Retinal pigment epithelial cell (primary cell): Measurements from ENCODE around the gene RNU11.
"Not testable (repeated sequence)": the region's sequence is repeated elsewhere in the genome, so short reads cannot be mapped to it uniquely, and the experiment has no call there.

Source experiments
- DNase-seq: peaks from one replicate; pipeline ENCODE4 v3.0.0-alpha.2; 2010; ENCODE audit warnings: low read depth
- H3K4me3 ChIP-seq: 2 replicates; pipeline ENCODE4 v1.5.1; 2011; ENCODE audit warnings: mild to moderate bottlenecking, low read length, control low read depth, moderate library complexity
- TF ChIP-seq, protein P1 (sequence below): conservative IDR thresholded peaks from 2 replicates; pipeline ENCODE4 v1.5.1; 2011; ENCODE audit warnings: low read depth, low read length, control low read depth, inconsistent platforms

RNU11 gene

DNA sequence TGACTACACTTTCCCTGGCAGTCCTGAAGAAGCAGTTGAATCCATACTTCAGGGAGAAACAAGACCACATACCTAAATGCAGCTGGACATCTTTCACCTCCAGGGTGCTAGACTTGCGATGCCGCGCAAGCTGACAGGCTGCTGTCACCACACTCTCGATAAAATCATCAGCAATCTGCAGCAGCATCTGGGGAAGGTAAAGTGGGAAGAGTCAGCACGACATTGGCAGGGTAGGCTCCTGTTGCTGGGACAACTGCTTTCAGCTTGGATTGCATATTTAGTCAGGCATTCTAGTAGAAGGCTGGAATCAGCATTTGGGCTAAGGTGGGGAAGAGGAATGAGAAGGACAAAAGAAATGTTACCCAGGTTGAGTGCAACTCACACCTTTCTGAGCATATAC is 35.2 kb upstream of the RNU11 start:
- TF ChIP-seq, protein P1, sequence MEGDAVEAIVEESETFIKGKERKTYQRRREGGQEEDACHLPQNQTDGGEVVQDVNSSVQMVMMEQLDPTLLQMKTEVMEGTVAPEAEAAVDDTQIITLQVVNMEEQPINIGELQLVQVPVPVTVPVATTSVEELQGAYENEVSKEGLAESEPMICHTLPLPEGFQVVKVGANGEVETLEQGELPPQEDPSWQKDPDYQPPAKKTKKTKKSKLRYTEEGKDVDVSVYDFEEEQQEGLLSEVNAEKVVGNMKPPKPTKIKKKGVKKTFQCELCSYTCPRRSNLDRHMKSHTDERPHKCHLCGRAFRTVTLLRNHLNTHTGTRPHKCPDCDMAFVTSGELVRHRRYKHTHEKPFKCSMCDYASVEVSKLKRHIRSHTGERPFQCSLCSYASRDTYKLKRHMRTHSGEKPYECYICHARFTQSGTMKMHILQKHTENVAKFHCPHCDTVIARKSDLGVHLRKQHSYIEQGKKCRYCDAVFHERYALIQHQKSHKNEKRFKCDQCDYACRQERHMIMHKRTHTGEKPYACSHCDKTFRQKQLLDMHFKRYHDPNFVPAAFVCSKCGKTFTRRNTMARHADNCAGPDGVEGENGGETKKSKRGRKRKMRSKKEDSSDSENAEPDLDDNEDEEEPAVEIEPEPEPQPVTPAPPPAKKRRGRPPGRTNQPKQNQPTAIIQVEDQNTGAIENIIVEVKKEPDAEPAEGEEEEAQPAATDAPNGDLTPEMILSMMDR: no peak
- no peak for DNase-seq
- no peak overlapping the region for H3K4me3 ChIP-seq

DNA sequence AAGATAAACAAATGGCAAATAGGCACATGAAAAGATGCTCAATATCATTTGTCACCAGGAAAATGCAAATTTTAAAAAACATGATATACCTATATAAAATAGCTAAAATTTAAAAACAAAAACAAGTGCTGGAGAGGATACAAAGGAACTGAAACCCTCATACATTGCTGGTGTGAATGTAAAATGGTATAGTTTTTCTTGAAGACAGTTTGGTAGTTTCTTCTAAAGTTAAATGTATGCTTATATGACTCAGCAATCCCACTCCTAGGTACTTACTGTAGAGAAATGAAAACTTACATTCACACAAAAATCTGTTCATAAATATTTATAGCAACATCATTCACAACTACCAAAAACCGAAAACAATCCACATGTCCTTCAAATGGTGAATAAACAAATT is 16.7 kb upstream of the RNU11 start:
- H3K4me3 ChIP-seq: no peak overlapping the region
- no peak for DNase-seq
- TF ChIP-seq, protein P1: no peak

DNA sequence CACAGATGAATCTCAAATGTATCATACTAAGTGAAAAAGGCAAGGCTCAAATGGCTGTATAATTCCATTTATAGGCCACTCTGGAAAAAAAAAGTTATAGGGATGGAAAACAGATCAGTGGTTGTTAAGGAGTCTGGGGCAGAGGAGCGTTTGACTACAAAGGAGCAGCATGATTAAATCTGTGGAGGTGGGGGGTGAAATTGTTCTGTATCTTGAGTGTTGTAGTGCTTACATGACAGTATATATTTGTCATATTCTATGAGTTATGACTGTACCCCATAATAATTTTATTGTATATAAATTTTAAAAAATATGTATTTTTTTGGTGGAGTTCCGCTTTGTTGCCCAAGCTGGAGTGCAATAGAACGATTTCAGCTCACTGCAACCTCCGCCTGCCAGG is 15.8 kb upstream of the RNU11 start:
- no peak for DNase-seq
- H3K4me3 ChIP-seq: no peak overlapping the region
- TF ChIP-seq, protein P1: no peak

DNA sequence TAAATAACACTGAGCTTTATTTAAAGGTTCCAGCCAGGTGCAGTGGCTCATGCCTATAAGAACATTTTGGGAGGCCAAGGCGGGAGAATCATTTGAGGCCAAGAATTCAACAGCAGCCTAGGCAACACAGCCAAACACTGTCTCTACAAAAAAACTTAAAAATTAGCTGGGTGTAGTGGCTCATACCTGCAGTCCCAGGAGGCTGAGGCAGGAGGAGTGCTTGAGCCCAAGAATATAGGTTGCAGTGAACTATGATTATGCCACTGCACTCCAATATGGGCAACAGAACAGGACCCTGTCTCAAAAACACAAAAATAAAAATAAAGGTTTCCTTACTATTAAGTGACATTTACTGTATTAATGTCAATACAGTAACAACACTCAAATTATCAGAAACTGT is 7.6 kb upstream of the RNU11 start:
- DNase-seq: no peak
- H3K4me3 ChIP-seq: no peak overlapping the region
- TF ChIP-seq, protein P1: peak; percentile 63

DNA sequence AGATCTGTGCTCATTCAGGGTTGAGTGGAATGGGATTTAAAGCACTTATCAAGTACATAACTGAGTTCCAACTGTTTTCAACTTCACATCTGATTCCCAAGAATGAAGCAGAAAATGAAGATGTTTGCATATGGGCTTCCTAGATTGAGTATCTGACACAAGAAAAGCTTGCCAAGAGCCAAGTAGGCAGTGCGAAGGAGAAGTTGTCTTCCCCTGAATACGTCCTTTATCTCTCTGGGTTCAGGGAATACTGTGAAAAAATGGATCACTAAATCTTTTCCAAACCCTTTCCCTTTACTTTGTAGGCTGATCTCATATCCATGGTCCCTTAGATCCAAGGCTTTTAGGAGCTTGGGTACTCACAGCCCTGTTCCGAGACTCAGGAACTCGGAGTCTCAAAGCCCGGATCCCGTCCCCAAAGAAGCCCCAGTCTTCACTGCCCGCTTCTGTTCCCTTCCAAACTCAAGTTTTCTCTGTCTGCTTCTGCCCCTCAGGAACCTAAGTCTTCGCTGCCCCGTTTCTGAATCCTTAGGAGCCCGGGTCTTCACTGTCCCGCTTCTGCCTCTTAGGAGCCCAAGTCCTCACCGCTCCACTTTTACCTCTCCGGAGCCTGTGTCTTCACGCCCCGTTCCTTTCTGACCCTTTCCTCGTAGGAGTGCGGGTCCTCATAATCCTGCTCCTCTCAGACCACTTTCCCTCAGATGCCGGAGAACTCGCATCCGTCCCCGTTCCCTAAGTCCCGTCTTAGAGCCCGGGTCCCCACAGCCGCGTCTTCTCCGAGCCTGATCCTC is 6.1 kb upstream of the RNU11 start:
- H3K4me3 ChIP-seq: peak overlapping the region; percentile 80
- TF ChIP-seq, protein P1: no peak
- no peak for DNase-seq

DNA sequence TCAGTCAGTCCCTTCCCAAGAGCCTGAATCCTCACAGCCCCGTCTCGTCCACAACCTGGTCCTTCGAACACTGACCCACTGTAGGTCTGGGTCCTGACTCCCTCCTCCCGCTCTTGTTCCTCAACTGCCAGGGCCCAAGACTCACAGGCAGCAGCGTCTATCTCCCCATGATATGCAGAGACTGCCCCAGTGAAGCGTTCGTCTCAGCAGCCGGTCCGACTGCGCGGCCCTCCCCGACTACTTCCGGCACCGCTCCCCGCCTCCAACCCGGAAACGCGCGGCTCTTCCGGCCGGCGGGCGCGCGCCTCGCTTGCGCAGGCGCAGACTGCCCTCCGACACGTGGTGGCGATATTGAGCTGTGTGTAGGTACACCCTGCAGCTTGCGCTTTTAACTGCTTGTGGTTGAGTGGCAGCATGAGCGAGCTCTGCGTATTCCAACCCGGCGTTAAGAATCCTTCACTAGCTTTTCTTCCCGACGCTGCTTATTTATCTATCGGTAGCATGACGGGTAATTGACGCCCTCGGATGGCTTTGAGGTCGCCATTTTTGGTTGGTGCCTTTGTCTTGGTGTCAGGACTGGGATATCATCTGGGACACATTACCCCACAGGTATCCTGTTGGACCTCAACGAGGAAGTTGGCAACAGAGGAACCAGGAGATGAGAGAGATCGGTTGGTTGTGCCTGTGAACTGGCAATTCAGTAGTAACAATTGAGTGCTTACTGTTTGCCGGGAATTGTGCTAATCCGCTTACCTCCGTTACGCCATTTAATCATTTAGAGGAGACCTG is 5.4 kb upstream of the RNU11 start, which contains the start of gene TAF12:
TAF12 (minus strand) TSS at position 221 of the 789 bp plus-strand sequence. CDS start 20,986 bp downstream, outside the sequence.
- peak; percentile 85 for DNase-seq
- TF ChIP-seq, protein P1: peak; percentile 20

DNA sequence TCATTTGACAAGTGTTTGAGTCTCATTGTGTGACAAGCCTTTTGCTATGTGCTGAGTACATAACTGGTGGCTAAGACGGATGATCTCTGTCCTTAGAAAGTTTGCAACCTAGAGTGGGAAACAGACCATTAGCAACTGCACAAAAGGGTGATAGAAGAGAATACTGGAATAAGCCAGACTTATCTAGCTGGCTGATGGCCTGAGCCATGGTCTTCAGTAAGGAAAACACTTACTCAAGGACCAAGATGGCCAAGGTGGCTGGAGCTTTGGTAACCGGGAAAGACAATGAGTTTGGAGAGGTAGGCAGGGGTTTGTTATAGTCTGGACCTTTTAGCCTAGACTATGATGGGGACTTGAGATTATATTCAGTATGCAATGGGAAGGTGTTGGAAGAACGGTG is 3.9 kb upstream of the RNU11 start:
- TF ChIP-seq, protein P1: no peak
- DNase-seq: no peak
- H3K4me3 ChIP-seq: no peak overlapping the region

More for the DNA sequence above, 5.4 kb upstream of the RNU11 start, which contains the start of gene TAF12:
- H3K4me3 ChIP-seq: peak within 1 kb of the TSS; percentile 80

DNA sequence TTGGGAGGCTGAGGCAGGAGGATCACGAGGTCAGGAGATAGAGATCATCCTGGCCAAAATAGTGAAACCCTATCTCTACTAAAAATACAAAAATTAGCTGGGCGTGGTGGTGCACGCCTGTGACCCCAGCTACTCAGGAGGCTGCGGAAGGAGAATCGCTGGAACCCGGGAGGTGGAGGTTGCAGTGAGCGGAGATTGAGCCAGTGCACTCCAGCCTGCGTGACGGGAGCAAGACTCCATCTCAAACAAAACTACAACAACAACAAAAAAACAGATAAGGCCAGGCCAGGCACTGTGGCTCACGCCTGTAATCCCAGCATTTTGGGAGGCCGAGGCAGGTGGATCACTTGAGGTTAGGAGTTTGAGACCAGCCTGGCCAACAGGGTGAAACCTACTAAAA is 3.0 kb upstream of the RNU11 start:
- DNase-seq, H3K4me3 ChIP-seq: not testable (repeated sequence)
